Inferior parietal cortex (tissue), 1 donor: ENCODE measurements around the gene POMT1.

Experiments
- DNase-seq: peaks from one replicate; pipeline ENCODE4 v3.0.0-alpha.2; 2016; ENCODE audit errors: extremely low spot score

POMT1 gene

DNA sequence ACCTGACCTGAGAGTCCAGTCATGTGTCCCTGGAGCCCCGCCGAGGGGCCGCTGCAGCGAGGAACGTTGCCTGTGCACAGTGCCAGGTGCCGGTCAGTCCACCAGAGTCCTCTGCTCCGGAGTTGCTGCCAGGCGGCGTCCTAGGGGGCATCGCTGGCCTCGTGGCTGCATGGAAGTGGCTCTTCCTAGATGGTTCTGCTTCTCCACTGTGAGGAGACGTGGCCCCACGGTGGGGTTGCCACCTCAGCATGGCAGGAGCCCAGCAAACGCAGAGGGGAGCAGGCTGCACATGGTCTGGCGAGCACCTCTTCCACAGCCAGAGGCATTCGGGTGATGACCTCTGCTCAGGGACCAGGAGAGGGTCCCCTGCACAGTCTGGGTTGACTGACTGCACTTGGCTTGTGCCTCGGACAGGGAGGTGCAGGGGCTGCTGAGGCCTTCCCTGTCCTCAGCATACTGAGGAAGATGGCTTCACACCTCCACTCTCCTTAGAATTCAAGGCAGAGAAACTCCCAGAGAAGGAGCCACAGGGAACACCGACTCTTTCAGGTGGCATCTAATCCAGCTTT lies 25.9 kb upstream of the POMT1 start:
- no peak for DNase-seq

DNA sequence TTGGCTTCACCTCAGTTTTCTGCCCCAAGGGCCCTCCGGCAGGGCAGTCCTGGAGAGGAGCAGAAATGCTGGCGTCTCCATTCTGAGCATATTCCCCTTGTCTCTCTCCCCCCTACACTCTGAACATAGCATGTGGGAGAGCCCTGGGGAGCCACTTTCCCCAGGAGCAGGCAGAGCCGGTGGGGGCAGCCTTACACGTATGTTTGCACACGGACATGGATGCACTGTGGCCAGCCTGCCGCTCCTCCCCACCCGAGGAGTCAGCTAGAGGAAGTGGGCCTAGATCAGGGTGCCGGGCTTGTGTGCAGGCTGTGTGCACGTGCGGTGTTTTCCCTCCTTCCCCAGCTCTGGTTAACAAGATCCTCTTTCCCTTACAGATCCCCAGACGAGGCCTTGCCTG lies 25.4 kb upstream of the POMT1 start:
- DNase-seq = no peak

DNA sequence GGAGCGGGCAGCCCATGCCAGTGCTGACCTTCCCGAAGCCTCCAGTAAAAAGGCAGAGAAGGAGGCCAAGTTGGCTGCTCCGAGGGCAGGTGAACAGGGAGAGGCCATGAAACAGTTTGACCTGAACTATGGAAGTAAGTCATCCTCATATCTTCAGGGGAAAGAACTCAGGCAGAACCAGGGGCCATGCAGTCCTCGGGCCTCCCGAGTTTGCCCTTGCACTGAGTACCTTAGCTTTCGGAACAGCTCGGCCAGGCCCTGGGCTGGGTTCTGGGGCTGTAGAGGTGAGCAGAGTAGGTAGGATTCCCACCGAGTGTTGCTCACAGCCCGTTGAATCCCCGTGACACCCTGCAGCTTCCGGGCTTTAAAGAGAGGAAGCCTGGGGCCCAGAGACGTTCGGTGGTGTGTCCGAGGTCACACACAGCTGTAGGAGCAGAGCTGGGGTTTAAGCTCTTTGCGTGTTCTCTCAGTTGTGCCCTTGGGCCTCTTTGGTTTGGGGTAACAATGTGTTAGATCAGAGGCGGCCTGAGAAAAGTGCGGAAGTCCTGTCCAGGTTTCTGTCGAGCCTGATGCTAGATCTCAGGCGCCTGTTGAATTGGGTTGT lies 24.8 kb upstream of the POMT1 start:
- no peak for DNase-seq

DNA sequence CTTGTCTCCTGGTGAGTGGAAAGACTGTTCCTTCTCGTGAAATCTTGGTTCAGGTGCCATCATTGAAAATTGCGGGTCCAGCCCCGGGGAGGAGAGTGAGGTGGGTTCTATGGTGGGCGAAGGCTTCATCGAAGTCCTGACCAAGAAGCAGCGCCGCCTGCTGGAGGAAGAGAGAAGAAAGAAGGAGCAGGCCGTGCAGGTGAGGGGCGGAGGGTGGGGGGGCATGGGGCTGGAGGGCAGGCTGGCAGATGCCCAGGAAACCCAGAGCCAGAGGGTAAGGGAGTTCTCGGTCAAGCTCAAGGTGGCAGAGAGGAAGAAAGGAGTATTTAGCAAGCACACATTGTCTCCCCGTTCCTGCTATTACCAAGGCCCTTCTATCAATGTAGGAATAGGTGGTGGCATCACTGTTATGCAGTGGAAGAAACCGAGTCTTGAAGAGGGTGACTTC lies 24.3 kb upstream of the POMT1 start:
- no peak for DNase-seq

DNA sequence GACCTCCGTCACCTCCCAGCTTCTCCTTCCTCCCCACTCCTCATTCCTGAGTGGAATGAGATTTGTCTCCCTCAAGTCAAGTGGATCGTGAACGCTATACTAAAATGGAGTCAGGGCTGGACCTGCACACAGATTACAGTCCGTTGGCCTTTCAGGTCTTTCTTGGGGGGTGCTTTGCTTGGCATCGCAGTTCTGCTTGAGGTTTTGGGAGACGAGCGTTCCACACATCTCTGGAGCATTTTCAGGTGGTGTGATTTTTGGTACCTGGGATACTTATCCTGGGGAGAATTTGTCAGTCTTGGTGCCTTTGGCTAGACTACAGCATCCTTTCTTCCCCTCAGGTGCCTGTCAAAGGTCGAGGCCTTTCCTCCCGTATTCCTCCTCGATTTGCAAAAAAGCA lies 23.8 kb upstream of the POMT1 start:
- DNase-seq = no peak

DNA sequence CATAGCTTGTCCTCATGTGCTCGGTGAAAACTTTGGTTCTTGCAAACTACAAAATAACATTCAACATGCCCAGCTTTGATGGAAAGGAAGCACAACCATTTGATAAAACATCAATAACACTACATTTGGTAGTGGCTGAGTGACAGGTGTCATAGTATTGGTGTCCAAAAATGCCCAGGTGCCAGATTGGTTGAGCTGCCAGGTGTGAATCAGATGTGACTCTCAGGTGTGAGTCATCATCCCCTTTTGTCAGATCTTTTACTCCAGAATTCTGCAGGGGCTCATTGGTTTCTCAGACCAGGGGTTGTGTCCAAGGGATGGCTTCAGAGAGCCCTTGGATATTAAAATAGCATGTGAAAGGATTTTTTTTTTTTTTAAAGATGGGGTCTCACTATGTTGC lies 22.5 kb upstream of the POMT1 start:
- no peak for DNase-seq

DNA sequence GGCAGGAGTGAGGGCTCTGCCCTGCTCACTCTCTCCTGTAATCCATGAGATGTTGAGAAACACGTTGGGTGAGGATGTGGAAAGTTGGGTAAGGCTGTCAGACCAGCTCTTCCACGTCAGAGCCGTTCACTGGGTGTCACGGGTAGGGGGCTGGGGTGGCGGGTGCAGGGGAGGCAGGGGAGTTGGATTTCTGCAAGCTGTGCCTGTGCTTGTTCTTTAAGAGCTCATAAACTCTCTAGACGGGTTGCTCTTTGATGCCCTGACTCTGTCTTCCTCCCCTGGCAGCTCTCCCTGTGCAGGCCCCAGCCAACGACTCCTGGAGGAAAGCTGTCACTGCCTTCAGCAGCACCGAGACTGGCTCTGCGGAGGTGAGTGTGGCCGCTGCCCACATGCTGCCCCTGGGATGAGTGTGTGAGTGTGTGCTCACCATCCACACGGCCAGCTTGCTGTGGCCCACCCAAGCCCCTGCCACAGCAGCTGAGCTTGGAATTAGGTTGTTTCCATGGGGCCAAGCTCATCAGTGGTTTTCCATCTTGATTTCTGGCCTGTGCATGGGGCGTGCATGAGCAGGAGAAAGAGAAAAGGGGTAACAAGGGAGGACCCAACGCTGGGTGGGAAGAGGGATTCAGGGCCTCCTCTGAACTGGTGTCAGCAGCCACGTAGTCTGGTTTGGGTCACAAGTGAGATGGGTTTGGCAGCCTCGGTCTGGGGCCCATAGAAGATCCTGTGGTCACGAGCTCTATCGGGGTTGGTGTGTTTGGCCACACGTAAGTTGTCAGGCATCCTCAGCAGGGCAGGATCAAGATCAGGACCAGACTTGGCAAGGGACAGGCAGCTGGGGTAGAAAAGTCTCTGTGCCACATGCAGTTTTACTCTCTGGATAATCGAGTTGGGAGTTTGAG lies 21.0 kb upstream of the POMT1 start:
- DNase-seq = no peak

DNA sequence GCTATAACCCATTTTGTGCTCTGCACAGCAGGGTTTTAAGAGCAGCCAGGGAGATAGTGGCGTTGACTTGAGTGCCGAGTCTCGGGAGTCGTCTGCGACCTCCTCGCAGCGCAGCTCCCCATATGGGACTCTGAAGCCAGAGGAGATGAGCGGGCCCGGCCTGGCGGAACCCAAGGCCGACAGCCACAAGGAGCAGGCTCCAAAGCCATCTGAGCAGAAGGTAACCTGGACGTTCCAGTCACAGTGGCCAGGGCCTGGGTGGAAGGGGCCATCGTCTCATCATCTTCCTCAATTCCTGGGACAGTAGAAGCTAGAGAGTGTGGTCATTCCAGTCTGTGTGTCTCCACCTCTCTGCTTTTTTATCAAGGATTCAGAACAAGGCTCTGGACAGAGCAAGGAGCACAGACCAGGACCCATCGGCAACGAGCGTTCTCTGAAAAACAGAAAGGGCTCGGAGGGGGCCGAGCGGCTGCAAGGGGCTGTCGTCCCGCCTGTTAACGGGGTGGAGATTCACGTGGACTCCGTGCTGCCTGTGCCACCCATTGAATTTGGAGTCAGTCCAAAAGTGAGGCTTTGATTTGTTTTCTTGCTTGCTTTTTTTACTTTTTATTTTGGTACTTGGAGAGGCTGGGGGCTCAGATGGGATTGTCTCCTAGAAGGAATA lies 20.2 kb upstream of the POMT1 start:
- no peak for DNase-seq

DNA sequence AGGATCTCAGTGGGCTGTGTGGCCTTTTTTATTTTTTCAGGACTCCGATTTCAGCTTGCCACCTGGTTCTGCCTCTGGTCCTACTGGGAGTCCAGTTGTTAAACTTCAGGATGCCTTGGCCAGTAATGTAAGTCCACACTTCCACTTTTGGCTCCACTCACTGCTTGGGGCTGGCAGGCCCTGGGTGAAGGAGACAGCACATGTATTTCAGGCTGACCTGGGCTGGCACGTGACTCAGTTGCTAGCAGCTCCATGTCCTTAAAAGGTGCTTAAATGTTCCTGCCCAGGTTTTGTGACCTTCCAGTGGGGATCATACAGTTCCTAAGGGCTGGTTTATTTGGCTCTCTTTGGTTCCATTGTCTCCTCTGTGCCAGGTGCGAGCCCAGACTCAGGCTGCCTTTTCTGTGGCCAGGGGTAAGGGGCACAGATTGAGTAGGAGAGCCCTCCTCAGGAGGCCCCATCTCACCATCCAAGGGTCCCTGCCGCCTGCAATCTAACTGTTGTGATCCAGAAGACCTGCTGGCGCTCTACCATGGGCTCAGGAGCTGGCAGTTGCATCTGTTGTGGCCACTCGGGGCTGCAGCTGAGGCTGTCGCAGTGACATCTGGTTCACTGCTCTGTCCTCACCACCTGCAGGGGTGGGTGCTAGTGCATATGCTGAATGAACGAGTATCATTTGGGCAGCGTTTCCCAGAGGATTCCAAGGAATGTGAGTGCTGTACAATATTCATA lies 19.2 kb upstream of the POMT1 start:
- DNase-seq = no peak

DNA sequence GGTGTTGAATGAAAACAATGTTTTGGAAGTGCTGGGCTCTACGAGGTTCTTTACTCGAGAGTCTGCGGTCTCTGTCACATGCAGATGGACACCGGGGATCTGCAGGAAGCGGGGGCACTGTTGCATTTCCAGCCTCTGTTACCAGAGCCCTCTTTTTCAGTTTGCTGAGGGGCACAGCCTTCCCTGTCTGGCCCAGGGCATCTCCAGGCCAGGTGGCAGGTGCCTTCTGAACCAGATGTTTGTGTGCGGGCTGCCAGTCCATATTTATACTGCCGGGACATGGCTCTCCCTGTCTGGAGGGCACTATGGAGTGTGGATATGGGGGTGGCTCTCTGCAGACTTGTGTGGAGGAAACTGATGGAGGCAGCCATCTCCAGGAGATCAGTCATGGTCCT lies 18.7 kb upstream of the POMT1 start:
- DNase-seq = no peak

DNA sequence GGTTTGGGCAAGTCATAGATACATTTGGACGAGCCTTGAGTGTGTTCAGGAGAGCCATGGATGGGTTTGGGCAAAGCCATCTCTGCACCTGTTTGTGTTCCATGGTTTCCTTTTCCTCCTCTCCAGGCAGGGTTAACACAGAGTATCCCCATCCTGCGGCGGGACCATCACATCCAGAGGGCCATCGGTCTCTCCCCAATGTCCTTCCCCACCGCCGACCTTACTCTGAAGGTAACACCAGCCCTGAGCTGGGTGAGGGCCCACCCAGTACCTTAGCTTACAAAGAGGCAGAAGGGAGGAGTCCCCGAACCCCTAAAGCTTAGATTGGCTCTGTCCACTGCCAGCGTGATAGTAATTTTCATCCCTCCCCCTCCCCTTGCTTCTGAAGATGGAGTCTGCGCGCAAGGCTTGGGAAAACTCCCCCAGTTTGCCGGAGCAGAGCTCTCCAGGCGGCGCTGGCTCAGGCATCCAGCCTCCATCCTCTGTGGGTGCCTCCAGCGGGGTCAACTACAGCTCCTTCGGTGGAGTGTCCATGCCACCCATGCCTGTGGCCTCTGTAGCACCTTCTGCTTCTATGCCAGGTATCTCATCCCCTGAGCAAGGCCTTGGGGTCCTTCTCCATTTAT lies 18.0 kb upstream of the POMT1 start:
- DNase-seq = no peak

DNA sequence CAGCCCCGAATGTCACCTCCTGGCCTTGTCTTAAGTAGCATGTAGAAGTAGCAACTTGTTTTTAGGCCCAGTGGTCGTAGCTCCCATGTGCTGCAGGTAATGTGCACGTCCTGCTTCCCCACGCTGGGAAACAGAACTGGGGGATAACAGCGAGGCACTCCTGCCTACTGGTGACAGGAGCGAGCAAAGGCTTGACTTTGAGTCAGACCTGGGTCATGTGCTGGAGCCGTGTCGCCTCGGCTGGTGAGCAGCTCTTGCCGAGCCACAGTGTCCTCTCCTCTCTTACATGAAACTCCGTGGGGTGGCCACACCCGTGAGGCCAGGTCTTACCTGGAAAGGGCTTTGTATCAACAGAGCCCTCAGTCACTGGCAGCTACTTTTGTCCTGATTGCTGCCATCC lies 17.5 kb upstream of the POMT1 start:
- DNase-seq = no peak

DNA sequence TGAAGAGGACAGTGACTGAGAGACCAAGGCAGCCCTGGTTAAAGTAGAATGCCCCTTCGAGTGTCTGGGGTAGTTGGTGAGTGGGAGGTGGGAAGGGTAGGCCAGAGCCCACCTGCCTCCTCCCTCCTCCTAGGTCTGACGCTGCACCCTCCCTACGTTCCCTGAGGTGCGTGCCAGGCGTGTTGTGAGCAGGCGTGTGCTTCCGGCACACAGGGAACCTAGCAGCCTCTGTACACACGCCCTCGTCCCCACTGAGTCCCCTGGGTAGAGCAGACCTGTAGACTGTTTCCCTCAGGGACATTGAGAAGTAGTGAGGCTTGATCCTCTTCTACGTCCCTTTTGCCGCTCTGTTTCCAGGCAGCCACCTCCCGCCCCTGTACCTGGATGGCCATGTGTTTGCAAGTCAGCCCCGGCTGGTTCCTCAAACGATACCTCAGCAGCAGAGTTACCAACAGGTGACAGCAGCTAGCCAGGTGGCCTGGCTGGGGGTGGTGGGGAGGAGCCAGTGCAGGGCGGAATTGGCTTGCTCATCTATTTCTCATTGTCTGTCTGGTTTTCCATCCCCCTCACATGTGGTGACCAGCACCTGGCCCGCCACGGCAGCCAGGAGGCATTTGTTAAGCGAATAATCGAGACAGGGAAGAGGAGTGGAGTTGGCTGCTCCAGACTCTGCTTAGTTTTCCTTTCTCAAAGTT lies 16.8 kb upstream of the POMT1 start:
- DNase-seq = no peak

DNA sequence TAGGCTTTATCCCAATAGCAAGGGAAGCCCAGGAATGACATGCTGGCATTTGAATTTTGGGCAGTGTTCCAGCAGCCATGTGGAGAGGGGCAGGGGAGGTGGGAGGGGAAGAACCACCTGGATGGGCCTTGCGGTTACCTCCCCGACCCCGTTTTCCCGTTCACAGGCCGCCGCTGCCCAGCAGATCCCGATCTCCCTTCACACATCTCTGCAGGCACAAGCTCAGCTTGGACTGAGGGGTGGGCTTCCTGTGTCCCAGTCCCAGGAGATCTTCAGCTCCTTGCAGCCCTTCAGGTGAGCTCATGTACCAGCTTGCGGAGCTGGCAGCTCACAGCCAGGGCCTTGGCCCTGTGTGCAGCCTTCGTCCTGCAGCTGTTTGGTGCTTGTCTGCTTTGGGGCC lies 15.7 kb upstream of the POMT1 start:
- DNase-seq = no peak

DNA sequence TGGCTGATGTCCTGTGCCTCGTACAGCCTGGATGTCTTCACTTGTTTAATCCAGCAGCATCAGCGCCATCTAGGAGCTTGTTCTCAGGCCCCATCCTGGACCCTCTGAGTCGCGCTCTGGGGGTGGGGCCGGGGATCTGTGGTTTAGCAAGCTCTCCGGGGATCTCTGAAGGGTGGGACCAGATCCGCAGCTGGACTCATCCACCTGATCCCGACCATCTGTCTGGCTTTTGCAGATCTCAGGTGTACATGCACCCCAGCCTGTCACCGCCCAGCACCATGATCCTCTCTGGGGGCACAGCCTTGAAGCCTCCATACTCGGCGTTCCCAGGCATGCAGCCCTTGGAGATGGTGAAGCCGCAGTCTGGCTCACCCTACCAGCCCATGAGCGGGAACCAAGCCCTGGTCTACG lies 15.1 kb upstream of the POMT1 start:
- DNase-seq = no peak

DNA sequence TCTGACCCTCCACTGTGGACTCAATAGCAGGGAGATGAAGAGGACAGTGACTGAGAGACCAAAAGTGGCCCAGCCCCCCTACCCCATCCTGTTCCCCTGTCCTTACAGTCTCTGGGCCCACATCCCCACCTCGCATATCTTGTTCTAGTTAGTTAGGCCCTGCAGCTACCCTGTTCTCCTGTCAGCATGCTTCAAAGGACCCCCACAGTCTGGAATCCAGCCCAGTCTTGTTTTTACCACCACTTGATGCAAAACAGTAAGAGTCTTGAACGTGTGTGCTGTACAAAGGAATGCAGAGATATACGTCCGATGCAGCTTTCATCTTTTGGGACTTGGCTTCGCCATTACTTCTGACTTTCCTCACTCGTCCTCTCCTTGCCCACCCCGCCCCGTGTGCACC lies 12.2 kb upstream of the POMT1 start:
- no peak for DNase-seq

DNA sequence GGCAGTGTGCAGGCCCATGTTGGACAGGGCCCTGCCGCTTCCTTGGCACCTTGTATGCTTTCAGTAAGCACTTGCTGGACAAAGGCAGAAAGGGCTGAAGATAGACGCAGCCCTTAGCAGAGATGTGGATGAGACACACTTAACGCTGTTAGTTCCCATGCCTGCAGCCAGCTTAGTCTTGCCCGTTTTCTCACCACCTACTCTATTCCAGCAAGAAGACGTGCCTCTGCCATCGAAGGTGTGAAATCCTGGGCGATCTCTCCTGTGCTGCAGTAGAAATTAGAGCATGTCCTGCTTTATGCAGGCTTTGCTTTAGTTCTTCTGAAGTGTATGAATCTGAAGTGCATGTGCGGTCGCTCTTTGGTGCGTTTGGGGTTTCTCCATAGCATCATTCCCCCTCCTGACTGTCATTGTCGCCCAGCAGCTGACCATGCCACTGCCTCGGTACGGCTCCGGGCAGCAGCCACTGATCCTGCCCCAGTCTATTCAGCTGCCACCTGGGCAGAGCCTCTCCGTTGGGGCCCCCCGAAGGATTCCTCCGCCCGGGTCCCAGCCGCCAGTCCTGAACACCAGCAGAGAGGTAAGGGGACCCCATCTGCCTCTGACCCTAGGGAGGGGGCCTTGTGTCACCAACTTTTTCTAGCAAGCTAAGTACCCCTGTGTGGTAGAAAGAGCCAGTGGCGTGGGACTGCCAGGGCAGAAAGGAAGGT lies 11.6 kb upstream of the POMT1 start:
- DNase-seq = peak; percentile 49

DNA sequence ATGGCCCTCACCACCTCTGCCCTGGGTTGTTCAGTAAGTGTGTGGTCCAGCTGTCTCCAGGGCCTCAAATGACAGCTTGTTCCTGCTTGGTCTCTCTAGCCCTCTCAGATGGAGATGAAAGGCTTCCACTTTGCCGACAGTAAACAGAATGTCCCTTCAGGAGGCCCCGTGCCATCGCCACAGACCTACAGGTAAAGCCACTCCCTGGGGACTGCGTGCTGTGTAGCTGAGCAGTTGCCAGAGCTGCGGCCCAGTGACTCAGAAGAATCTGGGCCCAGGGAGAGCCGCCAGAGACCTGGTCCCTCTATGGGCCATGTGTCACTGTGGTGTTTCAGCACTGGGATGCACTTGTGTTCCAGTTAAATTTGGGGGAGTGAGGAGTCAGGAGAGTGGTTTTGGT lies 10.6 kb upstream of the POMT1 start:
- DNase-seq = no peak

DNA sequence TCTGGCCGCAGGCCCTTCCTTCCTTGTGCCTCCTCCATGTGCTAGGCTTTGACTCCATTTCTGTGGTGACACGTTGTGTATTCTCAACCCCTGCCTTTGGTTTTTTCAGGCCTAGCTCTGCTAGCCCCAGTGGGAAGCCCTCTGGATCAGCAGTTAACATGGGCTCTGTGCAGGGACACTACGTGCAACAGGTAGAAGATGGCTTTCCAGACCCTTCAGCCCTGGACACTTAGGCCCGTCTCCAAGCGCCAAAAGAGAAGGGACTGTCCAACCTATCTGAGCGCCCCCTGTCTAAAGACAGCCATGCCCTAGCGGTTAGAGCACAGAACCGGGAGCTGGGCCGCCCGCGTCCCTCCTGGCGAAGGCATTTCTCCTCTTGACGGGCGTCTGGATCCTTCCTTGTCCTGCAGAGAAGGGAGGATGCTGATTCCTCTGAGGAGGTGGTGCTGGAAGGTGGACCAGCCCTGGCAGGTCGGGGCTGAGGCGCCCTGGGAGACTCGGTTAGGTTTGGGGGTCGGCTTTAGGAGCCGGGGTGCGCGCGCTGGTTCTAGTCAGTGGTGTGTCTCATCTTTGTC lies 8.3 kb upstream of the POMT1 start:
- DNase-seq = no peak

DNA sequence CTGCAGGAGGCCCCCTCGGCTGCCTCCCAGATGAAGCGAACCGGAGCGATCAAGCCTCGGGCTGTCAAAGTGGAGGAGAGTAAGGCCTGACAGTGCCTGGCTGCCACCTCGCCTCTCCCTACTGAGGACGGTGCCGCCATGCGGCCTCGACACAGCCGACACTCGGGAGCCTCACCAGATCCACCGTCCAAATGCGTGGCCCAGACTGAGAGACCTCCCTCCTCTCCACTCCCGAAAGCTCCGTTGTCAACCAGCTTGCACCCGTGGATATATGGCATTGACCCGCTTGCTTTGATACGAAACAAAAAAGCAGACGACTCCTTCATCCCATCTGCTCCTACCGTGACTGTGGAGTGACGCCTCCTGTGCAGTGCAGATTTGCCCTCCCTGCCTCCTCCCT lies 6.9 kb upstream of the POMT1 start:
- no peak for DNase-seq
